ENCODE results near the gene OOSP3. TPM values are rescaled to one million over a fixed set of nuclear protein-coding genes. Genes with fewer than 3 reads are reported as not detected.

Gene OOSP3
- total RNA-seq, 2 donors from 2014 or later = not detected

DNA sequence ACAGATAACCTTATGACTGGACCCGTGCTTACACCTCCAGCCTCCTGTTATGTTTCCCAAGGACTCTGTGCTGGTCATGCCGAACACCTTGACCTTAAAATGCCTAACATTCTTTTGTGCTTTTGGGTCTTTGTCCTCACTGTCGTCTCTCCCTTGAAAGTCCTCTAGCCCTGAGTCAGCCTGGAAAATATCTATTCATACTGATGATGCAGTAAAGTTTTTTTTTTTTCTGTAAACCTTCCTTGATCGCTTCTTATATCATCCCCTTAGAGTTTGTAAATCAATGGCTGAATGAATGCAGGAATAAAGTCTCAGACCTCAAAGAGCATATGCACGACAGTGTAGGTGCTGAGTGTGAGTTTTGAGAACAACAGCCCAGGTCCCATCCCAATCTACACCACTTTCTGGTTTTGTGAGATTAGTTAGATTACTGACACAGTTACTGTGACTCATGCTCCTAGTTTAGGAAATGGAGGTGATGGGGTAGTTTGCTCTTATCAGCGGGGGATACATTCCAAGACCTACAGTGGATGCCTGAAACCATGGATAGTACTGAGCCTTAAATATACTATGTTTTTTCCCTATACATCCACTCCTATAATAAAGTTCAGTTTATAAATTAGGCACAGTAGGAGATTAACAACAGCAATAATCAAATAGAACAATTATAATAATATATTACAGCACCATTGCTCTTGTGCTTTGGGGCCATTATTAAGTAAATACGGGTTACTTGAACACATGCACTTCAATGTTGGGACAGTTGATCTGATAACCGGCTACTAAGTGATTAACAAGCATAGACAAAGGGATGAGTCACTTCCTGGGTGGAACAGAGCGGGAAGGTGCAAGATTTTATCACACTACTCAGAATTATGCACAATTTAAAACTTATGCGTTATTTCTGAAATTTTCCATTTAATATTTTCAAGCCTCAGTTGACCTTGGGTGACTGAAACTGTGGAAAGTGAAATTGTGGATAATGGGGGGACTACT is 20.8 kb upstream of the OOSP3 start:
- Mint-ChIP-seq H3K27me3 (ENCODE audit: insufficient read depth) (no peaks in the 10 kb centered on the region), H3K36me3 (ENCODE audit: low read depth) (no peaks in the 10 kb centered on the region), H3K4me3 (no peak overlapping the region), H3K9me3 (no peaks in the 10 kb centered on the region), H3K4me1 (peaks cover 7% of the 10 kb centered on the region), H3K27ac (peak overlapping the region; percentile 56)
- Histone ChIP-seq H3K4me3 (ENCODE audit: low read length) (no peak overlapping the region), H3K9me3 (ENCODE audit: control insufficient read depth, low read length) (no peaks in the 10 kb centered on the region), H3K4me1 (ENCODE audit: control insufficient read depth, insufficient read depth, low read length) (no peaks in the 10 kb centered on the region), H3K27ac (ENCODE audit: low read depth, low read length) (no peak overlapping the region), H3K9ac (ENCODE audit: extremely low read depth, low read length, poor library complexity, severe bottlenecking) (no peak overlapping the region), H3K36me3 (ENCODE audit: control insufficient read depth, insufficient read depth, low read length) (no peaks in the 10 kb centered on the region), H3K27me3 (ENCODE audit: control insufficient read depth, insufficient read depth, low read length, poor library complexity, severe bottlenecking) (no peaks in the 10 kb centered on the region)
- TF ChIP-seq, protein P1, sequence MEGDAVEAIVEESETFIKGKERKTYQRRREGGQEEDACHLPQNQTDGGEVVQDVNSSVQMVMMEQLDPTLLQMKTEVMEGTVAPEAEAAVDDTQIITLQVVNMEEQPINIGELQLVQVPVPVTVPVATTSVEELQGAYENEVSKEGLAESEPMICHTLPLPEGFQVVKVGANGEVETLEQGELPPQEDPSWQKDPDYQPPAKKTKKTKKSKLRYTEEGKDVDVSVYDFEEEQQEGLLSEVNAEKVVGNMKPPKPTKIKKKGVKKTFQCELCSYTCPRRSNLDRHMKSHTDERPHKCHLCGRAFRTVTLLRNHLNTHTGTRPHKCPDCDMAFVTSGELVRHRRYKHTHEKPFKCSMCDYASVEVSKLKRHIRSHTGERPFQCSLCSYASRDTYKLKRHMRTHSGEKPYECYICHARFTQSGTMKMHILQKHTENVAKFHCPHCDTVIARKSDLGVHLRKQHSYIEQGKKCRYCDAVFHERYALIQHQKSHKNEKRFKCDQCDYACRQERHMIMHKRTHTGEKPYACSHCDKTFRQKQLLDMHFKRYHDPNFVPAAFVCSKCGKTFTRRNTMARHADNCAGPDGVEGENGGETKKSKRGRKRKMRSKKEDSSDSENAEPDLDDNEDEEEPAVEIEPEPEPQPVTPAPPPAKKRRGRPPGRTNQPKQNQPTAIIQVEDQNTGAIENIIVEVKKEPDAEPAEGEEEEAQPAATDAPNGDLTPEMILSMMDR (conservative IDR thresholded peaks at IDR 0.05) = no peak
- peak; percentile 50 for DNase-seq
- WGBS, 2 experiments (ENCODE audit: insufficient coverage in 1 of 2, insufficient read length in 1 of 2) = 84 to 90% methylated on average over 4 to 9 of the region's 10 CpGs

DNA sequence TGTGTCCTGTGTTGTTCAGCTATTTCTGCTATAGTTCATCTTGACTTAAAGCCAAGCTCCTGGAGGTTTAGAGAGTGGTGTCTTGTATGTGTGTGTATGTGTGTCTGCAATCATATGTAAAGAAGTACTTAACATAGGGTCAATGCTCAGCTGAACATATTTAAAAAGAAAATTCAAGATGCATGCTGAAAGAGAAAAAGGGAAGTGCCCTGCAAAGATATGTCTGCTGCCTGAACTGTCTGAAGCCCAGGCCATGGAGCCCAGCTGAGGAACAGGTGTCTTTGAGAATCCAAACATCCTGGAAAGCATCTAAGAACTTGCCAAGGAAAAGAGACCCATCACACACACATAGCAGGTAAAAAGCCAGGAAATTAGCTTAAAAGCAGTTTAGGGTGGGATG is 18.9 kb upstream of the OOSP3 start:
- no peaks in the 10 kb centered on the region for H3K4me1 ChIP-seq (ENCODE audit: control insufficient read depth, insufficient read depth, low read length)
- no peak for DNase-seq
- Mint-ChIP-seq H3K27ac (no peak overlapping the region), H3K9me3 (no peaks in the 10 kb centered on the region), H3K27me3 (ENCODE audit: insufficient read depth) (no peaks in the 10 kb centered on the region), H3K4me1 (peaks cover 7% of the 10 kb centered on the region), H3K4me3 (no peak overlapping the region), H3K36me3 (ENCODE audit: low read depth) (no peaks in the 10 kb centered on the region)
- H3K4me3 ChIP-seq (ENCODE audit: low read length) = no peak overlapping the region
- H3K27me3 ChIP-seq (ENCODE audit: control insufficient read depth, insufficient read depth, low read length, poor library complexity, severe bottlenecking) = no peaks in the 10 kb centered on the region
- no peak overlapping the region for H3K27ac ChIP-seq (ENCODE audit: low read depth, low read length)
- TF ChIP-seq, protein P1 (conservative IDR thresholded peaks at IDR 0.05) = no peak
- H3K9me3 ChIP-seq (ENCODE audit: control insufficient read depth, low read length) = no peaks in the 10 kb centered on the region
- no peaks in the 10 kb centered on the region for H3K36me3 ChIP-seq (ENCODE audit: control insufficient read depth, insufficient read depth, low read length)
- H3K9ac ChIP-seq (ENCODE audit: extremely low read depth, low read length, poor library complexity, severe bottlenecking) = no peak overlapping the region

DNA sequence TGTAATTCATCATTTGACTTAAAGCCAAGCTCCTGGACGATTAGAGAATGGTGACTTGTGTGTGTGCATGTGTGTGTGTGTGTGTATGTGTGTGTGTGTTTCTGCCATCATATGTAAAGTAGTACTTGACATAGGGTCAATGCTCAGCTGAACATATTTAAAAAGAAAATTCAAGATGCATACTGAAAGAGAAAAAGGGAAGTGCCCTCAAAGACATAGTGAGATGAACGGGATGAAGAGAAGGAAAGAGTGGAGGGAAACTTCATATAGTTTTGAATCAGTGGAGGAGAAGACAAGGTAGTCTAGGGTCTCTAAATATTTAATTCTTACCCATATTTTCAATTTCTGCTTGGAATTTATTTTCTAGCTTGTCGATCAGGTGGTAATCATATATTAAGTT is 16.3 kb upstream of the OOSP3 start:
- TF ChIP-seq, protein P1 (conservative IDR thresholded peaks at IDR 0.05) = no peak
- WGBS, 2 experiments (ENCODE audit: insufficient coverage in 1 of 2, insufficient read length in 1 of 2) = 87 to 100% methylated on average over 2 to 3 of the region's 3 CpGs
- Mint-ChIP-seq H3K4me1 (peaks cover 6% of the 10 kb centered on the region), H3K4me3 (no peak overlapping the region), H3K27ac (no peak overlapping the region), H3K9me3 (no peaks in the 10 kb centered on the region), H3K27me3 (ENCODE audit: insufficient read depth) (no peaks in the 10 kb centered on the region), H3K36me3 (ENCODE audit: low read depth) (no peaks in the 10 kb centered on the region)
- DNase-seq = no peak
- no peak overlapping the region for H3K4me3 ChIP-seq (ENCODE audit: low read length)
- H3K4me1 ChIP-seq (ENCODE audit: control insufficient read depth, insufficient read depth, low read length) = no peaks in the 10 kb centered on the region
- no peak overlapping the region for H3K9ac ChIP-seq (ENCODE audit: extremely low read depth, low read length, poor library complexity, severe bottlenecking)
- H3K36me3 ChIP-seq (ENCODE audit: control insufficient read depth, insufficient read depth, low read length) = no peaks in the 10 kb centered on the region
- no peak overlapping the region for H3K27ac ChIP-seq (ENCODE audit: low read depth, low read length)
- H3K9me3 ChIP-seq (ENCODE audit: control insufficient read depth, low read length) = no peaks in the 10 kb centered on the region
- H3K27me3 ChIP-seq (ENCODE audit: control insufficient read depth, insufficient read depth, low read length, poor library complexity, severe bottlenecking) = no peaks in the 10 kb centered on the region
